NCI-H2227 treated with DMSO at 0.1 percent for 48 hours (cell line): Measurements from ENCODE around the gene KSR1.
"Not testable (repeated sequence)": the region's sequence is repeated elsewhere in the genome, so short reads cannot be mapped to it uniquely, and the experiment has no call there.

Experiments used
- DNase-seq: peaks from one replicate; lab custom pipeline; 2025; lab: John Stamatoyannopoulos, UW

The KSR1 gene

DNA sequence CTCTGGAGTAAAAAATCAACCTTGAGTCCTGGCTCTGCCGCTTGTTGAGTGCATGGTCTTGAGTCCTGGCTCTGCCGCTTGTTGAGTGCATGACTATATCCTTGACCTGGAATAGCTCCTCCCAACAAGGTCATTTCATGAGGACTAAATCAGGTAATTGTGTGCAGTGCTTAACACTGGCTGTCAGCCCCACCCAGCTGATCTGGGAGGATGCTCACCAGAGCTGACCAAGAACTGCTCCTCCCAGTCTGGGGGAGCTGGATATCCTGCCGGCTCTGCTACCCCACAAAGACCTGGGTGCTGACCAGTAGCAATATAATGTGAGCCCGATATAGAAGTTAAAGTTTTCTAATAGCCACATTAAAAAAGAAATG lies 154.0 kb downstream of the KSR1 start:
- no peak for DNase-seq

DNA sequence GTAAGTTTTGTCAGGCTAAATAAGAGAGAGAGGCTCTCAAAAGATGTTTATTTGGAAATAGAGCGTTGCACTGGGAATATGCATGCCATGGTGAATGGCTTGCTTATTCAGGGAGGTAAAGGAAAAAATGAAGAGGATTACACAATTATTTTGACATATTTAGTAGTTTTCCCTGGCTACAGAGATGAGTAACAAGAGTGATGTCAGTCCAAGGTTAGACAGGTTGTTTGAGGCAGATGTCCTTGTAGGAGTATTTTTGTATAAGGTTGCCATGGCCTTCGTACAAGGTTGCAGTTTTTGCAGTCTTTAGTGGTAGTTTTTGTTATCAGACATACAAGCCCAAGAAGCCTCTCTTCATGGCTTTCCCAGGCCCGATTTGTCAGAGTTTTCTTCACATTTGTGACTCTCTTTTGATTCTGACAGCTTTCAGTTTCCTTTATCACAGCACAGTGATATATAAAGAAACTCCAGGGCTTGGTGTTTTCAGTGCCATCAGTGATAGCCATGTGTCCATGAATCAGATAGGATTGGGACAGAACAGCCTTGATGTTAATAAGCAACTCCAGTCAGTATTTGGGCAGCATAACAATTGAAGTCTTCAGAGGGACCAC lies 156.0 kb downstream of the KSR1 start:
- DNase-seq: no peak

DNA sequence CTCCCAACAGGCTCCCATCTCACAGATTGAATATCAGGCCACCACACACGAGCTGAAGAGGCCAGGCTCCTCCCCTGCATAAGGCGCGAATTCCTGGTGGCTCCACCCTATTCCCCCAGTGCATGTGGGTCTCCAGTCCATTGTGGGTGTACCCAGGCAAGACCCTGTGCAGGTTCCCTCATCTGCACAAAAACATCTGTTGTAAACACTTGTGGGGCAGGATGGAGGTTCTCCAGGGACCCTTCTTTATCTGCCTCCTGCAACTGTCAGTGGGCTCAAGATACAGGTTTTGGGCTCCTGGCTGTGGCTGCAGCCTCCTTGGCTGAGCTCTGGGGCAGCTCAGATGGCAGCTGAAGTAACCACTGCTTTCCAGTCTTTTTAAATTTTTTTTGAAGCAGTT lies 157.2 kb downstream of the KSR1 start:
- no peak for DNase-seq

DNA sequence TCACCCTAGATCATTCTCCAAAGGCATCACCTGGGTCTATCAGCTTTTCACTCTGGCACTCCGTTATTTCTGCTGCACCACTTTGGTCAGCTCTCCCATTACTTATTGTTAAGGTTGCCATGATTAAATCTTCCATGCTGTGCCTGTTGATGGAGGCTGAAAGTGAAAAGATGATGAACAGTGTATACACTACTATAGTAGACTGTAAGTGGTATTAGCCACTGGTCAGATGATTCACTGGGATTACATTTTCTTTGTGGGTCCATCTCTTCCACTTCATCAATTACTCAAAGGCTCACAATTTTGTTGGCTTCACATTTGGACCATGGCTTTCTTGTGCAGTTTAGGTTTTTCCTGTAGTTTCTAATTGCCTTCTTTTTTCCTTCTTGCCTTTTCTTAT lies 158.9 kb downstream of the KSR1 start:
- DNase-seq: no peak

DNA sequence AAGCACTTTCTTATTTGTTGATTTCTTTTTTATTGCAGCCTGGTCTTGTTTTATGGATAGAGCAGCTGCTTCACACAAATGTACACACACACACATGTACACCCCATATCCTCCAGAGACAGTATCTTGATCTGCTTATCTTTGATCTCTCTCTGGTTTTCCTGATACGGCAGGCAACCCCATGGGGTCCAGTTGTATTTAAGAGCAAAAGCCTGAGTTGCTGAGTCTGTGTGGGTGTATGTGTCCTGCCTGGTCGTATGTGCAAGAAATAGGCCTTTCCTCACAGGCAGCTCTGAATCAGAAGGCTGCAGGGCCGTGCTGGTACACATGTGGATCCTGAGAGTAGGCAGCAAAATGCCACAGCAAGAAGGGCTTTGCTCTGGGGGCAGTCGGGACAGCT lies 160.2 kb downstream of the KSR1 start:
- DNase-seq: no peak

DNA sequence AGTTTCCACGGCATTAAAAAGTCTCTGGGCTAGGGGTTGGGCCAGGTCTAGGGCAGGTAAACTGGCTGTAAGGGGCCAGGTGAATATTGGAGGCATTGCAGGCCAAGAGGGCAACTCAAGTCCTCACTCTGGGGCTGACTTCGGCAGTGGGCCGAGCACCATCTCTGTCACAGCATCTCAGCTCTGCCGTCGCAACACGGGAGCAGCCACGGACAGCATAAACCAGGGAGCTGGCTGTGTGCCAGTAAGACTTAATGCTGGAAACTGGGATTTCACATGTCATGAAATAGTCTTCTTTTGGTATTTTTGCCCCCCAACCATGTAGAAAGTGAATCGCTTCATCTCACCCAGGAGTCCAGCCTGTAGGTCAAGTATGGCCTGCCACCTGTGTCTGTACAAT lies 162.2 kb downstream of the KSR1 start:
- no peak for DNase-seq

DNA sequence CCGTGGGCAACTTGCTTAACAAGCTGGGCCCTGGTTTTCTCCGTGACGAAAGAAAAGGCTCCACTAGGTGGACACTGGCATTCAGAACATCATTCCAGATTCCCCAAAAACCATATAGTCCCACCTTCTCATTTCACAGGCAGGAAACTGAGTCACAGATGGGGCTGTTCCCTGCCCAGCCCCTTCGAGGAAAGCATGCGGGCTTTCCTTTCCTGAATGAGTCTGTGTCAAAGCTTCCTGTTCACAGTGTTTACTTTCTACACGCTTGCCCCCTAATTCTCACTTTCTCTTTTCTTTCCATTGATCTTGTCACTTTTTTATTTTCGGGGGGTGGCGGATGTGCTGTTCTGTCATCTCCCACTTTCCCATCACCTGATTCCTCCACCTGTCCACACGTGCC lies 164.5 kb downstream of the KSR1 start:
- DNase-seq: no peak

DNA sequence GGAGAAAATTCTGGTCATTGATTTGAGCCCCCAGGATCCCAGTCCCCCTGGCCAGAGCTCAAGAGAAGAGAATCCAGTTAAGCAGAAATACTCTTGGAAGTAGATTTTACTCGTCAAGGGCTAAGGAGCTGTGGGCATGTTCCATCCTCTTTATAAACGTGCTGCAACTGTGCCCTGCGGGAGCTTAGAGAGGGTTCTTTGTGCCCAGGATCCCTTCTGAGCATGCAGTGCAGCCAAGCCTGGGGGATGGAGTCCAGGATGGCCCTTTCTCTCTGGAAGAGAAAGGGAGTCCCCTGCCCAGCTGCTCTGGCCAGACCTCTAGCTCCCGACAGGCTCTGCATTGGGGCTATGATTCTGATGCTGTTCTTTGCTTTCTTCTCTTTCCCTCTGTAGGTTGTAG lies 165.3 kb downstream of the KSR1 start:
- no peak for DNase-seq

DNA sequence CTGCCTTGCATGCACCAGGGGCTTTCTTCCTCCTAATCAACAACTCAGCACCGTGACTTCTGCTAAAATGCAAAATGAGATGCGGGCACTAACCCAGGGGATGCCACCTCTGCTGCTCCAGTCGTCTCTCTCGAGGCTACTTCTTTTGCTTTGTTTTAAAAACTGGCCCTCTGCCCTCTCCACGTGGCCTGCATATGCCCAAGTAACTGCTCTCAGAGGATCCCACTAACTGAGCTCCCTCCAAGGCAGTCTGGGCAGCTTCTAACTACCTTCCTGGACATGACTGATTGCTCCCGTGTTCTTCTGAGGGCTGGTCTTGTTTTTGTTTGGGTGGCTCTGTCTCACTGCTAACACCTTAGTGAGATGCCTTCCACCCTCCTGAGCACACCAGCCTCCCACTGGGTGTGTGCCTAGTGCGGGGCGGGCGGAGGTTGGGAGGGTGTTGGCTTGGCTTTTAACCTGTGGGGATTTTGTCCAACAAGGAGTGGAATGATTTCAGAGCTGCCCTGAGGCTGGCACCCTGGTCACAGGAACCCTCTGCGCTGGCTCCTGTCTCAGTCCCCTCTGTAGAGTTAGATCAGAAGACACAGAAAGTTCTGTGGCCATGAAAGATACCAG lies 165.8 kb downstream of the KSR1 start:
- DNase-seq: no peak

DNA sequence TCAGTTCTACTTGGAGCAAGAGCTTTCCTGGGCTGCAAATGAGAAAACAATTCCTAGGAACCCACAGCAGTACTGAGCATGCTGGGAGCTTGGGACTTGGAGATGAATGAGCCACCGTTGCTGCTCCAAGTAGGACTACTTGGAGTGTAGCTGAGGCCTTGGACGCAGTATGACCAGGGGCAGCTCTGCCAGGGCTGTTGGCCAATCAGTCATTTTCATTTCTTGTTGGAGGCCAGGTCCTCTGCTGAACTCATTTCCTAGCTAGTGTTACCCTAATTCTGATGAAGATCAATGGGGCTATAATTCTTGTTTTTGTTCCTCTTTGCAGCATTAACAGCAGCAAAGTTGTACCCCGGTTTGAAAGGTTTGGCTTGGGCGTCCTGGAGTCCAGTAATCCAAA lies 166.7 kb downstream of the KSR1 start:
- DNase-seq: no peak

DNA sequence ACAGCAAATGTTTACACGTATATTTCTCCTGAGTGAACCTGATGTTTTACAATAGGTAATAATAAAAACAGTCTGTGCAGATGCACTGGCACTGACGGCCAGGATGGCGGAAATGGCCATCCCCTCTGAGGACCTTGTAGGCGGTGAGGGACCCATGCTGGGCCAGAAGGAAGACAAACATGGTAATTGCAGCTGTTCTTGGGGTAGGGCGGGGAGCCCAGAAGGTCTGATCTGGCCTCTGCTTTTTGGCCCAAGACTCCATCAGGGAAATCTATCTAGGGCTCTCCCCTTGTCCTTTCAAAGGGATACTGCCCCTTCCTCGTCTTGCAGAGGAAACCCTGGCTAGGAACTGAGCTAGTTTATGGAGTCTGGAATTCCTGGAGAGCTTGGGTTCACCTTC lies 167.4 kb downstream of the KSR1 start:
- DNase-seq: no peak

DNA sequence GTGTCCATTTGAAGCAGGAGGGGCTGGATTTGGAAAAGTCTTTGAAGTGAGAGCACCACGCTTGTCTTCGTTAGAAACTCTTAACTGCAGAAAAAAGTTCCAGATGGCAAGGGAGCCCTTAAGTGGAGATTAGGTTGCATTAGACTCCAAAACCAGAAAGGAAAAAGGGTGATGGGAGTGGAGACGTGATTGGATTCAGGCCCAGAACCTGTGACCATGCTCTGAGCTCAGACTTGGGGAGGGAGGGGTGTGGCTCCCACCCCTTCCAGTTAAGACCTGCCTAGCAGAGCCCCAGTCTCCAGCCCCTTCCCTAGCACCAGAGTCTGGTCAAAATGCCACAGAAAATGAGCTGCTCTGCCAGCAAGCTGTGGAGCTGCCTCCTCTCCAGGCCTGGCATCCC lies 168.3 kb downstream of the KSR1 start:
- DNase-seq: no peak

DNA sequence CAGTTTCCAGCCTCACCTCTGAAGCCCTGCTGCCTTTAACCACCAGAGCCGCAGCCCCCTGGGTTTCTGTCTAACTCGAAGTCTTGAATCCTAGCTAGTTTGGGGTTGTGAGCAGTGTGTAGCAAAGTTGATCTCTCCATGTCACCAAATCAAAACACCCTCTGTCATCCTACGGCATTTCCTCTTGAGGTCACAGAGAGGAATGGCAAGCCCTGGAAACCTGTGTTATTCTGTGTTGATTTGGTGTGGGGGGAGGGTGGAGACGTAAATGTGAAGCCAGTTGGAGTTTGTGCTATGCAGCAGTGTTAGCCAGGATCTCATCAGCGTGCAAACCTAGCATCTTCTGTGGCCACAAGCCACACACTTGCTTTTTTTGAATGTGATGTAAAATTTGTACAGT lies 169.6 kb downstream of the KSR1 start:
- DNase-seq: no peak

DNA sequence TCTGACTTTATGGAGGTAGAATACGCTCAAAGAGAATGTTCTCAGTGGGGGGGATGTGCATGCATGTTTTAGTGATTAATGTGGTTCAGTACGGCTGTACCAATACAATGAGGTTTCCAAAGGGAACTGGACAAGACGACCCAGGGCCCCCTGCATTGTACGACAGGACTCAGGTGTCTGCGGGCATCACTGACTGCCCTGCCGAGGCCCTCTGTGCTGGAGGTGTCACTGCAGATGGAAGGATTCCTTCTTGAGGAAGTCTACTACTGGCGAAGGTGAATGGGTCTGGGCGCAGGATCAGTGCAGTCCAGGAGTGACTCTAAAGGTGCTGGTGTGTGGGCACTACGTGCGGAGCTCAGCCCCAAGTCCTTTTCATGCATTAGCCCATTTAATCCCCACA lies 171.3 kb downstream of the KSR1 start:
- no peak for DNase-seq

DNA sequence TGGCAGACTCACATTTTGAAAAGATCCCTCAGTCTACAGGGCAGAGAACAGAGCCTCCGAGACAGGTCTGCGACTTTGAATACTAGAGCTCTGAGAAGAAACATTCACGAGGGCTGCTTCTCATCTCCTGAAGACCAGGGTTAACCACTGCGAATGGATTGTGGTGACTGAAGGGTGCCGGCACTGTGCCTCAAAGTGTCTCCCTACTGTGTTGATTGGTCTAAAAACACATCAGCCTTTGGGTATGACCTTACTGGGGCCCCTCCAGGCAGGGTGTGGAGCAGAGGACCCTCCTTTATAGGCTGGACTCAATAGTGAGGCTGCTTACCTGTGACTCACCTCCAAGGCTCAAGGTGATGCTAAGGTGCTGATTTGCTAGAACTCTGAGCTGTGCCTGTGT lies 172.1 kb downstream of the KSR1 start:
- DNase-seq: no peak

DNA sequence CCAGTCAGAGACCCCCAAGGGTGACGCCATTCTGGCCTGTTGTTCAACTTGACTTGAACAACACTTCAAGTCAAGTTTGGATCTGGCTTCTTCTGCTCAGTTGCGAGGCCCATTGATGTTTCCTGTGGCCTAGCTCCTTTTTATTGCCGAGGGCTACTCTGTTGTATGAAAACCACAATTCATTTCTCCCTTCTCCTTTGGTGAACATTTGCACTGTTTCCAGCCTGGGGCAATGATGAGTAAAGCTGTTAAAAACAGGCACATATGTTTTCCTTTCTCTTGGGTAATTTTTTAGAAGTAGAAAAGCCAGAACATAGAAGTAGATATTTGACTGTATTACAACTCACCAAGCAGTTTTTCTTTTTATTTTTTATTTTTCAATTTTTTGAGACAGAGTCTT lies 173.0 kb downstream of the KSR1 start:
- DNase-seq: not testable (repeated sequence)

DNA sequence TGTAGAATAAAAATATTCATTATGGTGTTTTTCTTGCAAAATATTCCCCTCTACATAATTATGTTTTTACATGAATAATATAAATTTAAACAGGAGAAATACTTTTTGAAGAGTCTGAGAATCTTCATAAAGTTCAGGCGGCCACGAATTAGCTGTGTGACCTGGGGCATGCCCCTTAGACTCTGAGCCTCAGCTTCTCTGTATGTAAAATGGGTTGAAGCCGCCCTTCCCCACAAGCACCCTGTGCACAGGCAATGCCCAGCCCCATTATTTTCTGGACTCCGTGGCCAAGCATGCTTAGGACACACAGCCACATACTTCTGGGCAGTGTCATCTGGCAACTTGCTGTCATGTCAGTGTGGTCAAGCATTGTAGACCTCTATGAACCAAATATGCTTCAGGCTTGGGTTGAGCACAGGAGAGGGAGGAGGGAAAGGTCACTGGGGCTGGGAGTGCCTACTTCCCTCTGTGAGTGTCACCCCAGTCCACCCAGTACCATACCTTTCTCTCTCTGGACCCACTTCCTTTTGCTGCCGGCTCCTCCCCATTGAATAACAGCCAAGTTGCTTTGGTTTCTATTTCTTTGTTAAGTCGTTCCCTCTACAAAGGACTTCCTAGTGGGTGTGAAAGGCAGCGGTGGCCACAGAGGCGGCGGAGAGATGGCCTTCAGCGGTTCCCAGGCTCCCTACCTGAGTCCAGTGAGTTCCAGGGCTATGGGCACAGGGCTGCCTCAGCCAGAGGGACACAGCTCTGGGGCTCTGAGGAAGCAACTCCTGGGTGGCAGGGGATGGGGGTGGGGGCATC lies 174.6 kb downstream of the KSR1 start, which contains the start of gene LGALS9:
Gene LGALS9 (plus strand): TSS at position 582 of the 804 bp plus-strand sequence. CDS start 78 bp downstream, at position 660.
- no peak for DNase-seq

DNA sequence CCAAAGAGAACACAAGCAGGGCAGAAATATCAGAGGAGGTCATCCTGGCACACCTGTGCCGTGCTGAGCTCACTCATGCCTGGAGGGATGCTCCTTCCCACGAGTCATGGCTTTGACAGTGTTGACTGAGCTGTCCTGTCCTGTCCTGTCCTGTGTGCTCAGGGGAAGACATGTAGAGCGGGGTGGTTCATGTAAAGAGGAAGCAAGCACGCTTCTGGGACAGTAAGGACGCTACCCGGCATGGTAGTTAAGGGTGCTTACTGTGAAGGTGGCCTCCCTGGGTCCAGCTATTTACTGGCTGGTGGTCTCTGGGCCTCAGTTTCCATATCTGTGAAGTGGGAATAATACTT lies 175.1 kb downstream of the KSR1 start:
- no peak for DNase-seq

DNA sequence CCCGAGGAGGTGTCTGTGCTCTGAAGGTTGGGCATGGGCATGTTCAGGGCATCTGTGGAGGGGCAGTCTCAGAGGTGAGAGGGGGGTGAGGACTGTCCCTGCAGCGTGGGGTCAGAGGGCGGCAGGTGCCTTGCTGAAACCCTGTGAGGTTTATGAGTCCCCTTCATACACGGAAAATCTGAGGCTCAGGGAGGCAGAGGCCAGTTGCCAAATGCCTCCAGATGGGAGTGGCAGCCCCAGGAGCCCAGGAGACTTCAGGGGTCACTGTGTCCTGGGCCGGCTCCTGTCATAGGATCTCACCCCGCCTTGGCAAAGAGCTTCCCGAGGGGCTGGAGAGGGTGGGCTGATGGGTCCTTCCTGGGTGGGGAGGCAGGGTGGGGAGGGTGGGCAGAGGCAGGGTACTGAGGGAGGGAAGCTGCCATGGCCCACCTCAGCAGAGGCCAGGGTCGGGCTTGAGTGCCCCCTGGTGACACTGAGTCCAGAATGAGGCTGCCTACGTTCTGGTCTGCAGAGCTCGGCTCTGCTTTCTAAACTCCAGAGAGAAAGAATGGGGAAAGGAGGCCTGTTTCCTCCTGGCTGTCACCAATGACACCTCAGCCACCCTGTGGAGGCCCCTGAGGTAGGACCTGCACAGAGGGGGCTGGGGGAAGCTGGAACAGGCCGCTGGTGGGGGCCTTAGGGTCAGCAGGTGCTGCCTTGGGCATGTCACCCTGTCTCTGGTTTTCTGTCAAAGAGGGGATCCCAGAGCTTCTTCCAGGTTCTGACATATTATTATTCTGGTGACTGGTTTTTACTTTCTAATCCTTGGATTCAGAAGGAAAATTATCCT lies 175.9 kb downstream of the KSR1 start:
- no peak for DNase-seq

DNA sequence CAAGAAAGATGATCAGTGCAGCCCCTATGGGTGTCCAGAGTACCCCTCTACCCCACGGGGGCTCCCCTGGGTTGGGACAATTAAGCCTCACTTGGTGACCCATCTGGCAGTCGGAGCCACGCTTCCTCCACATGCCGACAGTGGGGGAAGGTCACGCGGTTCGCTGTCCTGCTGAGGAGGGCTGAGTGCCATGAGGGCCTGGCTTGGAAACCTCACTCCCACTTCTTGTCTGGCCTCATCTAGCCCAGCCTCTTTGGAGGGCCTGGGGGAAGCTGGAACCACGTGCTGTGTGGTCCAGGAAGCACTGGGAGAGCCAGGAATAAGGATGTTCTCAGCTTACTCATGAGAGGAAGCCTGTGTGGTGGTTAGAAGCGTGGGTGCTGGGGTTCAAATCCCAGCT lies 176.5 kb downstream of the KSR1 start:
- DNase-seq: not testable (repeated sequence)

DNA sequence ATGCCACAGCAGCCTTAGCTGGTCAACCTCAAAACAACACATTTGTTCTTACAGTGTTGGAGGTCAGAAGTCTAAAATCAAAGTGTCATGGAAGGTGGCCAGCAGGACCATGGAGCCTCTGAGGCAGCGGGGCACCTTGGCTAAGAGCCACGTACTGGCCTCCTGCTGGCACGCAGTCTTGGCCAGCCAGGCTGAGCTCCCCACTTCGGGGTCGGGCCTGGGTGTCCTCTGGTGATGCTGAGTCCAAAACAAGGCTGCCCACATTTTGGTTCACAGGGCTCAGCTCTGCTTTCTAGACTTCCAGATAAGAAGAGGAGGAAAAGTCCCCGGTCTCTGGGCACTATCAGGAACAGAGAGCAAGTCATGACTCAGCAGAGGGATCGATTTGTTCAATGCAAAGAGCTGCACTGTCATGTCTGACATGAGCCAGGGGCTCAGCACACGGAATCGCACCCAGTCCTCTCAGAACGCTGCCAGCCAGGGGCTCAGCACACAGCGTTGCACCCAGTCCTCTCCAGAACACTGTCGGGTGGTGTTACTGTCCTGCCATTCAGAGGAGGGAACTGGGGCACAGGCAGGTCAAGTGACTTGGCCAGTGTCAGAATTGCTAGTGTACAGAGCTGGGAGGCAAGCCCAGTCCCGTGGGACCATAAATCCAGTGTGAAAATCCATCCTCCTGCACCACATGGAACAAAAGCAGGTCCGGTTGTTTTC lies 177.2 kb downstream of the KSR1 start:
- no peak for DNase-seq

DNA sequence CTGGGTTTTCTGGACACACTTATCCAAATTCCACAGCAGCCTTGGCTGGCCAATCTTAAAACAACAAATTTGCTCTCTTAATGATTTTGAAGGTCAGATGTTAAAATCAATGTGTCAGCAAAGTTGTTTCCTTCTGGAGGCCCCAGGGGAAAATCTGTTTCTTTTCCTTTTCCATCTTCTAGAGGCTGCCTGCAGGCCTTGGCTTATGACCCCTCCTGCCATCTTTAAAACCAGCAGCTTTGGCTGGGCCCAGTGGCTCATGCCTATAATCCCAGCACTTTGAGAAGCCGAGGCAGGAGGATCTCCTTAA lies 177.7 kb downstream of the KSR1 start:
- DNase-seq: no peak
